Motor neuron (in vitro differentiated cells): Measurements from ENCODE around the gene SLC8A2. TPM values are rescaled to one million over a fixed set of nuclear protein-coding genes. Genes with fewer than 3 reads are reported as not detected.

ENCODE experiments used
- ATAC-seq, 8 experiments: fragments of 200-7000 bp; cut with Tn5 transposase; replicated peaks in 6 of 8; 2 replicates each; pipeline ENCODE4 v1.8.0; 2021; ENCODE audit warnings: mild to moderate bottlenecking in 8 of 8, moderate library complexity in 8 of 8
- H3K27ac ChIP-seq, 2 donors: fragments of 250-450 bp; sonication (Bioruptor Pico); 2 replicates each; pipeline ENCODE4 v1.9.0; 2021; ENCODE audit warnings: antibody characterized with exemption in 2 of 2, mild to moderate bottlenecking in 2 of 2, moderate library complexity in 1 of 2
- H3K4me1 ChIP-seq, 2 donors: fragments of 250-450 bp; sonication (Bioruptor Pico); replicated peaks in 1 of 2; 2 replicates each; pipeline ENCODE4 v1.6.1; 2021; ENCODE audit warnings: antibody characterized with exemption in 2 of 2, mild to moderate bottlenecking in 2 of 2, moderate library complexity in 1 of 2
- H3K4me3 ChIP-seq, 5 donors: fragments of 250-450 bp; sonication (Bioruptor Pico); 2 replicates each; pipeline ENCODE4 v1.9.0; 2021; ENCODE audit warnings: antibody characterized with exemption in 5 of 5, mild to moderate bottlenecking in 5 of 5, moderate library complexity in 4 of 5
- WGBS, 10 experiments: fragments of 450-650 bp; shearing (Covaris generic); methylation state at CpG; one replicate each; pipeline ENCODE4 v1.0.0; 2022; 5-methylcytosine and 5-hydroxymethylcytosine counted together
- in situ Hi-C, 9 experiments: fragments of 400-800 bp; cut with MboI; loops; one replicate each; pipeline ENCODE4 v1.15.0; 2021; ENCODE audit warnings: low sequenced_read_pairs in 9 of 9, low pct_unique_long_range_greater_than_20kb in 2 of 9; ENCODE audit not compliant: unreplicated experiment in 9 of 9
- total RNA-seq, 8 experiments: library from RNA; unstranded; fragments of 300-600 nt; gene quantifications; 2 replicates each; pipeline versions ENCODE4 v1.2.3 to v1.2.4, GENCODE V29; 2022

The SLC8A2 gene
- total RNA-seq, 8 experiments from 2014 or later: 1.4 to 351 (median 9.7) TPM

DNA sequence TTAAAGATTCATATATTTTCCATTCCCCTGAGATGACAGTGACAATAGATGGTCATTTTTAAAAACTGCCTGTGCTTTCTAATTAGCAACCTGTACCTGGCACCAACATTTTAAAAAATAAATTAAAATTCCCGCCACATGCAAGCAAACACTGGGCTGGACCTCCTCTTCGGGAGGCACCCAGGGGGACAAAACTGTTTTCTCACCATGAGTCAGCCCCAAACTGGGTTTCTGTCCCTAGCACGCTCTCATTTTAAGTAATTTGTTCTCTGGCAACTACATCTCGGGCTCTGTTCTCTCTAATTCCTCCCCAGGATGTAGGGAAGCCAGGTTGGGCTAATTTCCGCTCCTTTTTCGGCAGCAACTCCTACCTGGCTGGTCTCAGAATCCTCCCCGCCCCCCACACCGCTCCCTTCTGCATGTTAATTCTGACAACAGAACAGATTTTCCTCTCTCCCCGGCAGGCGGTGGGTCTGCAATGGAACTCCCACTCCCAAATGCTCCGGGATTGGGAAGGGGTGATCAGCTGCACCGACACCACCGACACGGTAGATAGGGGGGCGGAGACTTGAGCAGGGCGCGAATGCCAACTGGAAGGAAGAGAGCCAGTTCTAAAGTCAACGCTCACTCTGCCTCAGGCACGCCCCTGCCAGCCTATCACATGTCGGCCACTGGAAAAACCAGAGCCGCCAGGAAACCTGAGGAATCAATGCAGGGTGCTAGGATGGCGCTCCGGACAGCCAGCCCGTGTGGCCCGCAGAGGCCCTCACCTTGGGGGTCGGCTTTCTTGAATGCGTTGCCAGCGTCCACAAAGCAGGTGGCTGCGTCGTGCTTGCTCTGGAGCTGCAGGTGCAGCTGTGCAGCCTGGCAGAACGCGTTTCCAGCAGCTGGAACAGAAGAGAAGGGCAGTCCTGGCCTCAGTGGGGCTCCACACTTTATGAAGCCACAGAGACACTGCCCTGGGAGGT is 28.5 kb upstream of the SLC8A2 start:
- whole genome bisulfite sequencing, 10 experiments: 54 to 100% (median 88%) methylated on average over 1 to 20 of the region's 32 CpGs
- Histone ChIP-seq H3K4me3 (no peak overlapping the region), H3K27ac (no peak overlapping the region), H3K4me1 (no peaks in the 10 kb centered on the region)
- in situ Hi-C loops: loop anchor here in 2 of 9 experiments (25.0 kb wide), 2 partner anchors 187 to 213 kb away; no protein-coding TSS in a partner anchor
- ATAC-seq: no peak

DNA sequence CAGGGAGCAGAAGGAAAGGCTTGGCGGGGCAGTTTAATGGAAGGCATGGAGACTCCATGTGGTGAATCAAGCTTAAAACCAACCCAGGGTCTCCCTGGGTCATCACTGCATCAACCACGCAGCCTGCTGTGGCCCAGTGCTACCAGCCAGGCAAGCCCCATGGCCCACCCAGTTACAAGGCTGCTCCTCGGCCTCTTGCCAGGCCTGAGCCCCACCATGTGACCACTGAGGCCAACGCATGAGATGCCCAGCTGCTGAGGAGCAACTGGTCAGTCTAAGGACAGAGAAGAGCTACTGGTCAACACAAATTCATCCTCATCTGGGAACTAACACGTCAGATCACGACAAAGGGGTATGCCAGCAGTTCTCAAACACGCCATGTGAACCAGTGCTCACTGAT is 27.7 kb upstream of the SLC8A2 start:
- WGBS, 10 experiments: 85 to 100% (median 91%) methylated on average over 1 to 7 of the region's 7 CpGs; no CpG with 5 or more reads in 5 of the 10 experiments
- no peak for ATAC-seq
- H3K4me3 ChIP-seq: no peak overlapping the region
- no peaks in the 10 kb centered on the region for H3K4me1 ChIP-seq
- no peak overlapping the region for H3K27ac ChIP-seq
- in situ Hi-C loops: no loop called here

DNA sequence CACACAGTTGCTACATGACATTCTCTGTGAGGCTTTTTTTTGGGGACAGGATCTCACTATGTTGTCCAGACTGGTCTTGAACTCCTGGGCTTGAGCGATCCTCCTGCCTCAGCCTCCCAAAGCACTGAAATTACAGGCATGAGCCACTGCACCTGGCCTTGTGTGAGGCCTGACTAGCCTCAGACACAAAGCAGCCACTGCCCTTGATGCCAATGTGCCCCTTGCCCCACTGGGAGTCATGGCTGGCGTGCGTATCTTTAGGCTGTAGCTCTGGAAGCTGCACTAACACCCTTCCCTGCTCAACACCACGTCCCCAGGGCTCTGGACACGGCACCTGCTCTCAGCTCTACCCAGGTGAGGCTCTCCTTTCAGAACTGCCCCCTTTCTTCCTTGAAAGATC is 26.9 kb upstream of the SLC8A2 start:
- 90 to 100% (median 96%) methylated on average over 2 of the region's 5 CpGs; no CpG with 5 or more reads in 6 of the 10 experiments for WGBS, 10 experiments
- H3K4me1 ChIP-seq: no peaks in the 10 kb centered on the region
- H3K27ac ChIP-seq: no peak overlapping the region
- no peak for ATAC-seq
- in situ Hi-C loops: no loop called here
- no peak overlapping the region for H3K4me3 ChIP-seq

DNA sequence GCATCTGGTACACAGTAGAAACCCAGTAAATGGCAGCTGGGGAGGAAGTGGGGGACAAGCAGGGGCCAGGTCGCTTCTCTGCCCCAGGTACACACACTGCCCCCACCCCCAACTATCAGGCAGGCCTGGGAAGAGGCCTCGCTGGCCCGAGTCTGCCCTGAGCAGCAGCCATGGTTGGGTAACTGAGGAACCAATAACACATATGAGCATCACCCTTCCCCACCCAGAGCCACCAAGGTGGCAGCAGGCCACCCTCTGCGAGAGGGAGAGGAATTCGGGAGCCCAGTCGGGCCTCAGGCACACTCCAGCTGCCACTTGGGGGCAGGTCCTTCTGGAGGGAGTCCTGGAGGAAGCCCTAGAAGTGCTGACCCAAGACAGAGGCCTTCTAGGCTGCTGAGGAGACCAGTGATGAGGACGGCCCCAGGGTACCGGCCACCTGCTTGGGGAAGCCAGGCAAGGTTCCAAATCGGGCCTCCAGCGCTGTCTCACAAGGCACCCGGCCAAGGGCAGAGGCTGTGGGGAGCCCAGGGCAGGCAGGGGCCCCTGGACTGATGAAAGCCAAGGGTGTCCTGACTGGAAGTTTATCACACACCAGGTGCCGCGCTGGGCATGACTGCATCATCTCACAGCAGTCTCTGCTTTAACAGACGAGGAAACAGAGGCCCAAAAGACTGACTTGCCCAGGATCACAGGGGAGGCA is 26.3 kb upstream of the SLC8A2 start:
- no peak overlapping the region for H3K27ac ChIP-seq
- H3K4me1 ChIP-seq: no peaks in the 10 kb centered on the region
- ATAC-seq: peak in 1 of 8 experiments; percentile 8
- 80 to 100% (median 91%) methylated on average over 1 to 4 of the region's 14 CpGs; no CpG with 5 or more reads in 5 of the 10 experiments for WGBS, 10 experiments
- in situ Hi-C loops: no loop called here
- no peak overlapping the region for H3K4me3 ChIP-seq

DNA sequence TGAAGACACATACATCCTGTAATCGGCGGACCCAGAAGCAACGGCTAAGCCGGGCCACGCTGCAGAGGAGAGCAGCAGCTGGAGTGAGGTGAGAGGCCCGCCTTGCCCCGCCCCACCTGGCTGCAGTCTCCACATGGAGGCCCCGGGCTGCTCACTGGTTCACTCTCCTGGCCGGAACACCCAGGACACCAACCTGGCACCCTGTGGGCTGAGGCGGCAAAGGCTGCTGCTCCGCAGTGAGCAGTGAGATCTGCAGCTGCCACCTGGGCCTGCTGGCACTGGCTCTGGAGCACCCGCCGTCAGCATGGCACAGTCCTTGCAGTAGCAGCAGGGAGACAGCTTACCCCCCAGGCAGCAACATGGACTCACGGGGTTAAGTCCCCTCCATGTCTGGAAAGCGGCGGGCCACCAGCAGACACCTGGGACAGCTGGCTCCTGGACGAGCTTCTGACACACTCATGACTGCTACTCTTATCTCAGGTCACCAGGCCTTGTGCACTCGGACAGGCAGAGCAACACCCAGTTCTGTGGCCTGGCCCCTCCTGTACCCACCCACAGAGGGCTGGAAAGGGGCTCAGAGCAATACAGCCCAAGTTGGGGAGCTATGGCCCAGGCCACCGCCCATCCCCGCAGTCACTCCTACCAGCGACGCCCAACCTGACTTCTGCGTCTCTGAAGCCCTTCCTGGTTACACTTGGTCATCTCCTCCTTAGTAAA is 25.5 kb upstream of the SLC8A2 start:
- H3K4me3 ChIP-seq: no peak overlapping the region
- in situ Hi-C loops: no loop called here
- no peak for ATAC-seq
- 95 to 100% (median 100%) methylated on average over 3 to 7 of the region's 23 CpGs; no CpG with 5 or more reads in 7 of the 10 experiments for whole genome bisulfite sequencing, 10 experiments
- no peak overlapping the region for H3K27ac ChIP-seq
- H3K4me1 ChIP-seq: no peaks in the 10 kb centered on the region

DNA sequence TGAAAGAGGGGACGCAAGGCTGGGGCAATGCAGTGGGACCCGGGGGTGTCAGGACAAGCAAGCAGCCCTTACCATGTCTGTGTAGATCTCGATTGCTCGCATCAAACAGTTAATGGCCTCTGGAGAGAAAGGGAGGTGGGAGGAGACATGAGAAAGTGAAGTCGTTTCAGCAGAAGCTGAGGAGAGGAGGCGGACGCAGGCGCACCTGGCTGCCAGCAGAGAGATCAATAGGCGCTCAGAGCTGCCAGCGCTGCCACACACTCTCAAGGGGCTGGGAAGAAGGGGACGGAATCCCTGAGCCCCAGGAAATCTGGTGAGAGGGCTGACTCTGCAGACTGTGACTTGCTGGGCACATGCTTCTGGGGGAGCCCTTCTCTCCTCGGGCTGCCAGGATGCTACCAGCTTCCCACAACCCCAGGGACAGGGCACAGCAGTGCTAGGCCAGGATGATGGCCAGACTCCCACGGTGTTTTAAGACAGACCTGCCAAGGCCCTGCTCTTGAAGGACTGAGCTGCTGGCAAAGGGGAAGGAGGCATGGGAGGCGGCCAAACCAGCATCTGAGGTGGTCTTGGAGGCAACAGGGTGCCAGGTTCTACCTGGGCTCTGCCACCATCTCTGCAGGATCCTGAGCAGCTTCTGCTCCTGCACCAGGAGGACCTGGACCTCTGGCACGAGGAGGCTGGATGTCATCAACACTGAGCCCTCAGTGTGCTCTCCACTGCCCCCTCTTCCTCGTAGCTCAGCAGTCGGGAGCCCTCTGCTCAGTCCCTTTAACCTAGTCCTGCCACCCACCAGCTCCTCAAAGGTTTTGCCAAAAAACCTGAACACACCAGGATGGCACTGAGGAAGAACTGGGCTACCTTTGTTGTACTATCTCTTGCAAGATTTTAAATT is 24.0 kb upstream of the SLC8A2 start:
- Histone ChIP-seq H3K4me3 (no peak overlapping the region), H3K27ac (no peak overlapping the region), H3K4me1 (no peaks in the 10 kb centered on the region)
- no peak for ATAC-seq
- 20 to 93% (median 82%) methylated on average over 1 to 7 of the region's 17 CpGs; no CpG with 5 or more reads in 4 of the 10 experiments for WGBS, 10 experiments
- in situ Hi-C loops: no loop called here

DNA sequence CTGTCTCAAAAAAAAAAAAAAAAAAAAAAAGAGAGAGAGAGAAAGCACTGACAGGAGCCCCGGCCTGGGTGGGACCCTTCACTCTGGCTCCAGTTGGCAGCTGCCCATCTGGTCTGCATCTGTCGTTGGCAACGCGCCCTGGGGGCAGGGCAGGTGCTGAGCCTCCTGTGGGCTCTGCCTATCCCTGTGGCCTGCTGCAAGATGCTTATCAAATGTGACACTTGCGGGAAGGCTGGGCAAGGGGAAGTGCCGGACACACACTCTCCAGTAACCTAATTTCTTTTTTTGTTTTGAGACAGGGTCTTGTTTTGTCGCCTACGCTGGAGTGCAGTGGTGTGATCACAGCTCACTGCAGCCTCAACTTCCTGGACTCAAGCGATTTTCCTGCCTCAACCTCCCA is 23.0 kb upstream of the SLC8A2 start:
- Histone ChIP-seq H3K27ac (no peak overlapping the region), H3K4me1 (no peaks in the 10 kb centered on the region), H3K4me3 (no peak overlapping the region)
- WGBS, 10 experiments: 0 to 100% (median 92%) methylated on average over 1 to 6 of the region's 9 CpGs; no CpG with 5 or more reads in 3 of the 10 experiments
- in situ Hi-C loops: no loop called here
- ATAC-seq: peak in 3 of 8 experiments; percentile 42 to 87 (median 49)

DNA sequence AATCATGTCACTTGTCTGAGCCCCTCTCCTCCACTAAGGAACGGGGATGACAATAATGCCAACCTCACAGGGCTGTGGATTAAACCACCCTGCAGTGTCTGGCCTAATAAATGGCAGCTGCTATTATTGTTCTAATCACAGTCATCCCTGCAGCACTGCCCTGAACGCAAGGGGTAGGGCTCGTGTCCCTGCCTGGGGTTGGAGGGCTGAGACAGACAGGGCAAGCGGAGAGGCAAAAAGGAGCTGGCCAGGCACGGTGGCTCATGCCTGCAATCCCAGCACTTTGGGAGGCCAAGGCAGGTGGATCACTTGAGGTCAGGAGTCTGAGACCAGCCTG is 22.5 kb upstream of the SLC8A2 start:
- in situ Hi-C loops: no loop called here
- no peaks in the 10 kb centered on the region for H3K4me1 ChIP-seq
- no peak overlapping the region for H3K4me3 ChIP-seq
- H3K27ac ChIP-seq: no peak overlapping the region
- ATAC-seq: peak in 1 of 8 experiments; percentile 3
- WGBS, 10 experiments: 60 to 73% (median 71%) methylated on average over 1 to 3 of the region's 5 CpGs; no CpG with 5 or more reads in 7 of the 10 experiments

DNA sequence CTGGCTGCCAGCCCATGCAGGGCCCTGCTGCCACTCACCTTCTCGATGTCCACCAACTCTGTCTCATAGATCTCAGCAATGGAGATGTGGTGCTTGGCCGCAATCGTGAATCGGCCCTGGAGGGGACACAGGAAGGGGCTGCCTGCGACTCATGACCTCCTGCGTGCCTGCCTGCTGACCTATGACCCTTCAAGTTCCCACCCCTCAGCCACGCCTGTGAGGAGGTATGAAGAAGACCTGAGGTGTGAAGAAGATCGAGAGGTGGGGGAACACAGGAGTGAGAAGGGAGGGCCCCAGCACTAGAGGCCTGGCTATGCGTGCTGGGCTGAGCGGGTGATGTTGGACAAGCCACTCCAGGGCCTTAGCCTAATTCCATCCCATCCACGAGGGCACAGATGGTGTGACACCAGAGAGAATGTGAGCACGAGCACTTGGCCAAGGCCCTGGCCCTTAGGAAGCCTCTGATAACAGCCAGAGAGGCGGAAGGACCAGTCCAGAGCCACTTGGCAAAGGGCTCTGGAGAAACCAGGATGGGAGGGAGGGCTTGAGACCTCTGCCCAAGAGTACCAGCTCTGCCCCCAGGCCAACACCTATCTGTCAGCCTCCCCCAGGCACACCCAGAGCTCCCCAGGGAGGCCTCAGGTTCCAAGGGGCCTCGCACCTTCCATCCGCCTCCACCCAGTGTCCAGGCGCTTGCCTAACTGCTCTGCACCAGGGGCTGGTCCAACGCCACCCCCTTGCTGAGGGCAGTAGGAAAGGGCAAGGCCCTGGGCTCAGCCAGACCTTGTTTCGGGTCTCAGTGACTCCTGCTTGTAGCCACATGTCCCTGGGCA is 21.9 kb upstream of the SLC8A2 start:
- in situ Hi-C loops: no loop called here
- Histone ChIP-seq H3K4me3 (no peak overlapping the region), H3K4me1 (no peaks in the 10 kb centered on the region), H3K27ac (no peak overlapping the region)
- WGBS, 10 experiments: 80 to 100% (median 92%) methylated on average over 1 to 6 of the region's 18 CpGs; no CpG with 5 or more reads in 7 of the 10 experiments
- ATAC-seq: no peak

DNA sequence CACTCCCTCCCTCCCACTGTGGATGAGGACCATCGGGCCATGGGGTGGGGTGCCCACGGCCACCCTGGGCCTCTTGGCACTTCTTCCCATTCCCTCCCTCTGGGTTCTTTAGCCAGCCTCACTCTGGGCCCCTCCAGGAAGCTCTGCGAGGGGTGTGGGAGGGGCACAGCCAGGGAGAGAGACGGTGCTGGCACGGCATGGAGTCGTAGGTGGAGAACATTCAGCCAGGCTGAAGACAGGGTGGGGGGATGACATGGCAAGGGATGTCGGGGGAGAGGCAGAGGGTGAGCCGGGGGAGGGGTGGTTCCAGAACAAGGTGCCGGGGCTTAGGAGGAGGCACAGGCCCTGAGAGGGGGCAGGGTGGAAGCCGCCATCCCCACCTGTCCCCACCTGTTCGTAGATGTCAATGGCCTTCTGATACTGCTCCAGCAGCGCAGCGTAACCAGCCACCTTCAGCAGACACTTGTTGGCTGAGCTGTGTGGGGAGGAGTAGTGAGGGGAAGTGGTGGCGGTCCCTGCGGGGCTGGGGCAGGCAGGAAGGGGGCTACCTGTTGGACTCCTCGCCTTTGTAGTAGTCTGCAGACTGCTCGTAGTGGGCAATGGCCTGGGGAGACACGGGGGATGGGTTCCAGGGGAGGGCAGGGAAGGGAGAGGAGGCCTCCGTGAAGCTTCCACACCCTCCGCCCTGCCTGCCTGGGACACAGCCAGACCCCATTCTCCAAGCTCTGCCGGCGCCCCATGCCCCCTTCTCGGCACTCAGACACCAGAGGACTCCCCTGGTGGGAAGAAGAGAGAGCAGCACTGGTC is 21.1 kb upstream of the SLC8A2 start:
- no peak overlapping the region for H3K27ac ChIP-seq
- no peak overlapping the region for H3K4me3 ChIP-seq
- in situ Hi-C loops: no loop called here
- ATAC-seq: peak in 5 of 8 experiments; percentile 8 to 34 (median 31)
- no CpG with 5 or more reads among the region's 23 CpGs for WGBS, 10 experiments
- no peaks in the 10 kb centered on the region for H3K4me1 ChIP-seq

DNA sequence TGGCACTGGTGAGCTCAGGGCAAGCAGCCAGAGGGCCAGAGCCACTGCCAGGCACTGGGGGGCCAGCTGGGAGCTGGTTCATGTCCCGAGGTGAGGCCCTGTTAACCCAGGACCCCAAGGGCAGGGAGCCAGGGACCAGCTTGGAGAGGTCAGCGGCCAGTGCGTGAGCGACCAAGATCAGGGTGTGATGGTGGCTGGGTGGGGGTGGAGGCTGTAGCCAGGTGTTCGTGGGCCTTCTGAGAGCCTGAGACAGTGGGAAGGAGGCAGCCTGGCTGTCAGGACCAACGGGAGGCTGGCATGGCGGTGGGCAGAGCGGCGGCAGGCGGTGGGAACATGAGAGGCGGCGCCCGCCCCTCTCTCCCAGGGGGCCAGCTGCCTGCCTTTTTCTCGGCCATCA is 20.4 kb upstream of the SLC8A2 start:
- 66 to 100% (median 92%) methylated on average over 1 to 4 of the region's 14 CpGs; no CpG with 5 or more reads in 5 of the 10 experiments for WGBS, 10 experiments
- in situ Hi-C loops: no loop called here
- Histone ChIP-seq H3K27ac (no peak overlapping the region), H3K4me3 (no peak overlapping the region), H3K4me1 (peaks cover 3 to 4% of the 10 kb centered on the region in 2 donors)
- ATAC-seq: peak in 4 of 8 experiments; percentile 8 to 22 (median 14)
